Measurements from ENCODE around the gene SPSB1.

GRCh38 chr1:9371951-9372350, 79.3 kb downstream of the SPSB1 start:
- TF ChIP-seq POLR2A (IDR thresholded peaks at IDR 0.05): no peak
- TF ChIP-seq CTCF (IDR thresholded peaks at IDR 0.05): no peak

Measured in uterus (tissue), 2 donors.